Measurements from ENCODE around the gene NT5C. TPM values are rescaled to one million over a fixed set of nuclear protein-coding genes. Genes with fewer than 3 reads are reported as not detected.

NT5C gene
- total RNA-seq, 1 experiment from 2014 or later = 115 TPM

DNA sequence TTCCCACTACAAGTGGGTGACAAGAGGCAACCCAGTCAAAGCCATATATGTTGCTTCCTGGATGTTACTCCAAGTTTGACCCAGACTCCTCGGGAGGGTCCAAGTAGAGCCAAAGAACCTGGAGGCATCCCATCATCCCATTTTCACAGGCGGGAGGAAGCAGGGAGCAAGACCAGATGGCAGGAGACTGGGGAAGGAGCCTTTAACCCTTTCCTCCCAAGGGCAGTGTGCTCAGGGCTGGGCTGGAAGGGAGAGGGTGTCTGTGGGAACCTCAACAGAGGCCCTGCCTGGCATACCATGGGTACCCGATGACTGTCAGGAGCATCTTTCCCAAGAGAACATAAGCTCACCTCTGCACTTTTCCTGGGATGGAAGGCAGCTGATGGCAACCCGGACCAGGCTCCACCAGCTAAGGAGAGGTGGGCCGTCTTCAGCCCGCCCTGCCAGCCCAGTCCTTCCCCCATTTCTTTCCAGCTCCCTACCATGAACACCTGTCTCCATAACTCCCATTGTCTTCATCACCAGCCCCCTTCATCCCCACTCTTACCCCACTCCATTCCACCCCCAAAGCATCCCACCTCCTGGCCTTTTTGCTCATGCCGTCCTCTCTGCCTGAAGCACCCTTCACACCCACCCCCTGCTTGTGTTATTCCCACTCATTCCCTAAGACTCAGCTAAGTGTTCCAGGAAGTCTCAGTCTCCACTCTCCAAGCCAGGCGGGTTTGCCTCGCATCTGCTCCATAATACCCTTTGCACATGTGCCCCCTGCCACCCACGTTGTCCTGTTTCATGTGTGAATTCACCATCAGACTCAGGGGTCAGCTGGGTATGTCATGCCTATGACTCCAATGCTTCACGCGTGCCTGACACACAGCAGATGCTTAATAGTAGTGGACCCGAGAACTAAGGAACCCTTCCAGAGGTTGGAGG is 49.7 kb downstream of the NT5C start:
- H2AFZ ChIP-seq (ENCODE audit: low read depth, low read length, poor library complexity, severe bottlenecking) = no peak overlapping the region
- H3K9me3 ChIP-seq (ENCODE audit: control insufficient read depth in 1 of 2, insufficient read depth in 1 of 2, low read depth in 1 of 2, low read length in 2 of 2) = no peaks in the 10 kb centered on the region
- ChIA-PET POLR2A (no interaction called here), RAD21 (ENCODE audit: low non-redundant PET in 1 of 2, low total read pairs in 2 of 2, uncharacterized antibody in 2 of 2, unreplicated experiment in 2 of 2) (interaction anchor here in 1 of 2 experiments (0.9 kb wide), 1 partner anchor 12 kb away, joined by 3 read pairs; no protein-coding TSS in a partner anchor), CTCF (interaction anchor here (1.0 to 2.2 kb wide), 3 partner anchors 12 to 35 kb away, joined by 3 to 7 read pairs (median 3); partner anchors contain the start of genes ATP5PD and KCTD2)
- no peaks in the 10 kb centered on the region for H3K9me2 ChIP-seq (ENCODE audit: insufficient read depth)
- no peaks in the 10 kb centered on the region for H3K36me3 ChIP-seq (ENCODE audit: control insufficient read depth in 1 of 2, insufficient read depth in 2 of 2, low read length in 2 of 2)
- peaks cover 90 to 91% of the 10 kb centered on the region in 2 experiments for H3K4me1 ChIP-seq (ENCODE audit: control insufficient read depth in 1 of 2, insufficient read depth in 2 of 2, low read length in 2 of 2)
- H3K27me3 ChIP-seq (ENCODE audit: insufficient read depth, low read length) = no peaks in the 10 kb centered on the region
- TF ChIP-seq MAX (IDR thresholded peaks at IDR 0.05) = no peak
- no peak for TF ChIP-seq YY1 (IDR thresholded peaks at IDR 0.05; ENCODE audit: extremely low read depth, insufficient replicate concordance, low read depth, low read length)
- TF ChIP-seq CTCF (IDR thresholded peaks at IDR 0.05 in 2 of 3, conservative IDR thresholded peaks at IDR 0.05 in 1 of 3; ENCODE audit: borderline replicate concordance in 1 of 3, insufficient read depth in 1 of 3, low read depth in 2 of 3, low read length in 2 of 3) = no peak
- TF ChIP-seq EZH2phosphoT487 (IDR thresholded peaks at IDR 0.05; ENCODE audit: borderline replicate concordance) = no peak
- no peak for TF ChIP-seq ZFX (IDR thresholded peaks at IDR 0.05)
- TF ChIP-seq SP1 (IDR thresholded peaks at IDR 0.05; ENCODE audit: low read depth) = no peak
- TF ChIP-seq ZNF274 (IDR thresholded peaks at IDR 0.05; ENCODE audit: low read depth, low read length) = no peak
- no peak for TF ChIP-seq FOSL1 (IDR thresholded peaks at IDR 0.05; ENCODE audit: low read depth)
- TF ChIP-seq ELF1 (IDR thresholded peaks at IDR 0.05; ENCODE audit: borderline replicate concordance, low read depth) = no peak
- TF ChIP-seq JUND (IDR thresholded peaks at IDR 0.05) = no peak
- no peak for TF ChIP-seq TCF7L2 (IDR thresholded peaks at IDR 0.05; ENCODE audit: borderline replicate concordance, extremely low read depth, insufficient read depth, insufficient read length)
- TF ChIP-seq ZBTB33 (IDR thresholded peaks at IDR 0.05; ENCODE audit: extremely low read depth, insufficient replicate concordance, low read length) = no peak
- TF ChIP-seq ATF3 (IDR thresholded peaks at IDR 0.05) = no peak
- TF ChIP-seq POLR2A (IDR thresholded peaks at IDR 0.05; ENCODE audit: borderline replicate concordance, extremely low read depth, insufficient read depth, insufficient read length) = no peak
- TF ChIP-seq POLR2AphosphoS5 (IDR thresholded peaks at IDR 0.05; ENCODE audit: low read depth, low read length) = no peak
- no peaks in the 10 kb centered on the region for H4K20me1 ChIP-seq (ENCODE audit: insufficient read depth)
- DNase-seq (ENCODE audit: low read depth, low spot score) (no peak), ATAC-seq (no peak)
- peak overlapping the region; percentile 13; the same call in 1 of the 2 replicates for H3K4me2 ChIP-seq (ENCODE audit: low read length)
- H3K4me3 ChIP-seq (replicated peaks in 1 of 2; ENCODE audit: low read depth in 1 of 2, low read length in 2 of 2) = no peak overlapping the region
- no TSS peak for BruUV-seq (replicated peaks)
- no peaks in the 10 kb centered on the region for H3K79me2 ChIP-seq (ENCODE audit: insufficient read depth, low read length)
- intact Hi-C loops (cut with micrococcal nuclease) = no loop called here
- no peak overlapping the region for H3K27ac ChIP-seq (ENCODE audit: low read depth, low read length)
- H3K9ac ChIP-seq (ENCODE audit: low read length) = no peak overlapping the region

Measured in HCT116 (cell line).